ENCODE results near the gene TRRAP. TPM values are rescaled to one million over a fixed set of nuclear protein-coding genes. Genes with fewer than 3 reads are reported as not detected.

TRRAP gene
- total RNA-seq, 4 donors from 2014 or later: 12.1 to 25.6 (median 16.7) TPM

- Histone ChIP-seq H3K4me3 (no peak overlapping the region), H3K27ac (no peak overlapping the region), H3K4me1 (no peaks in the 10 kb centered on the region), H3K9me3 (no peaks in the 10 kb centered on the region), H3K27me3 (no peaks in the 10 kb centered on the region), H3K36me3 (peaks cover 39 to 100% (median 52%) of the 10 kb centered on the region in 3 donors)
- TF ChIP-seq POLR2A (IDR thresholded peaks at IDR 0.05): no peak
- TF ChIP-seq CTCF (IDR thresholded peaks at IDR 0.05): no peak
- WGBS, 2 donors: 83 to 95% methylated on average over 10 to 11 of the region's 11 CpGs
- intact Hi-C loops (cut with DNase I): no loop called here
- no peak for DNase-seq
Measured at GRCh38 chr7:99006739-99007424, 128.6 kb downstream of the TRRAP start.

GRCh38 chr7:99008181-99008631 lies 129.9 kb downstream of the TRRAP start:
- TF ChIP-seq CTCF (IDR thresholded peaks at IDR 0.05): no peak
- TF ChIP-seq POLR2A (IDR thresholded peaks at IDR 0.05): no peak
- no peak for DNase-seq
- H3K4me3 ChIP-seq: no peak overlapping the region
- no peaks in the 10 kb centered on the region for H3K9me3 ChIP-seq
- 95% methylated on average over 4 to 21 of the region's 23 CpGs for WGBS, 2 donors
- intact Hi-C loops (cut with DNase I): no loop called here
- no peaks in the 10 kb centered on the region for H3K27me3 ChIP-seq
- H3K4me1 ChIP-seq: no peaks in the 10 kb centered on the region
- no peak overlapping the region for H3K27ac ChIP-seq
- H3K36me3 ChIP-seq: peaks cover 43 to 100% (median 65%) of the 10 kb centered on the region in 3 donors

- TF ChIP-seq POLR2A (IDR thresholded peaks at IDR 0.05) (no peak), CTCF (IDR thresholded peaks at IDR 0.05) (no peak)
- Histone ChIP-seq H3K4me1 (no peaks in the 10 kb centered on the region), H3K27ac (no peak overlapping the region), H3K36me3 (peaks cover 50 to 100% (median 73%) of the 10 kb centered on the region in 3 donors), H3K4me3 (no peak overlapping the region), H3K9me3 (no peaks in the 10 kb centered on the region), H3K27me3 (no peaks in the 10 kb centered on the region)
- no peak for DNase-seq
- intact Hi-C loops (cut with DNase I): no loop called here
- 88 to 97% methylated on average over 7 of the region's 11 CpGs for WGBS, 2 donors
Measured at GRCh38 chr7:99008921-99009530, 130.7 kb downstream of the TRRAP start.

- DNase-seq: no peak
- TF ChIP-seq CTCF (IDR thresholded peaks at IDR 0.05): no peak
- TF ChIP-seq POLR2A (IDR thresholded peaks at IDR 0.05): no peak
- WGBS, 2 donors: 79 to 91% methylated on average over 8 to 9 of the region's 9 CpGs
Measured at GRCh38 chr7:99010281-99010680, 131.9 kb downstream of the TRRAP start.

GRCh38 chr7:99011341-99011705 lies 133.0 kb downstream of the TRRAP start:
- no peaks in the 10 kb centered on the region for H3K9me3 ChIP-seq
- no peak overlapping the region for H3K4me3 ChIP-seq
- no peaks in the 10 kb centered on the region for H3K27me3 ChIP-seq
- WGBS, 2 donors: 98 to 99% methylated on average over 18 to 24 of the region's 24 CpGs
- intact Hi-C loops (cut with DNase I): no loop called here
- no peaks in the 10 kb centered on the region for H3K4me1 ChIP-seq
- H3K27ac ChIP-seq: no peak overlapping the region
- DNase-seq: no peak
- H3K36me3 ChIP-seq: peaks cover 43 to 97% (median 56%) of the 10 kb centered on the region in 3 donors
- TF ChIP-seq CTCF (IDR thresholded peaks at IDR 0.05): no peak
- TF ChIP-seq POLR2A (IDR thresholded peaks at IDR 0.05): no peak

More at GRCh38 chr7:99010281-99010680, 131.9 kb downstream of the TRRAP start:
- Histone ChIP-seq H3K27me3 (no peaks in the 10 kb centered on the region), H3K36me3 (peaks cover 50 to 100% (median 64%) of the 10 kb centered on the region in 3 donors), H3K4me1 (no peaks in the 10 kb centered on the region), H3K9me3 (no peaks in the 10 kb centered on the region), H3K27ac (no peak overlapping the region), H3K4me3 (no peak overlapping the region)
- intact Hi-C loops (cut with DNase I): no loop called here

Data from esophagus squamous epithelium (tissue), 5 donors.